Activated T-cell treated with anti-CD3 and anti-CD28 coated beads for 24 hours (primary cell): ENCODE measurements around the gene PDK2.

Source experiments
- DNase-seq: peaks from one replicate; pipeline ENCODE4 v3.0.0-alpha.2; 2020; ENCODE audit warnings: low read depth

The PDK2 gene

GRCh38 chr17:50135316-50136095, 40.4 kb downstream of the PDK2 start:
- DNase-seq = no peak

DNA sequence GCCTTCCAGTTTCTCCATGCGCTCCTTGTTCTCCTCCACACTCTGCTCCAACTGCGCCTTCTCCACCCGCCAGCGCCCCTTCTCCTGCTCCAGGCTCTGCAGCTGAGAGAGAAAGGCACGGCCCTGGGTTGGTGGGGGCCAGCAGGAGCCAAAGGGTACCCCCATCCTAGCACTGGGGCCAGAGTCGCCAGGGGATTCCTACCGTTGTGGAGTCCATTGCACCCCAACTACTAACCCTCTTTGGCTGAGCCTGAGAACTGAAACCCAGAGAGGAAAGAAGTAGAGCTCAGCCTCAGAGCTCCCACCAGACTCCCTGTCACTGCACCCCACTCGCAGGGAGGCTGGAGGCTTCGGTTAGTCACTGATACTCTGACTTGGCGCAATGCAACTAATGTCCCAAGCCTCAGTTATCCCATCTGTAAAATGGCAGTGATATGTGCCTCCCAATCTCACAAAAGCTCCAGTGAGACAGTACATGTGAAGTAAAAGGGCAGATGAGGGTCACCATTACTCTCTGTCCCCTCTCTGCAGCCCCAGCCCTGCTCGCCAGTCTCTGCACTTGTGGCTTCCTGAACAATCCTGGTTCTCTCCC, 41.0 kb downstream of the PDK2 start:
- no peak for DNase-seq

- DNase-seq = no peak
Measured at GRCh38 chr17:50137042-50137441, 41.9 kb downstream of the PDK2 start.

DNA sequence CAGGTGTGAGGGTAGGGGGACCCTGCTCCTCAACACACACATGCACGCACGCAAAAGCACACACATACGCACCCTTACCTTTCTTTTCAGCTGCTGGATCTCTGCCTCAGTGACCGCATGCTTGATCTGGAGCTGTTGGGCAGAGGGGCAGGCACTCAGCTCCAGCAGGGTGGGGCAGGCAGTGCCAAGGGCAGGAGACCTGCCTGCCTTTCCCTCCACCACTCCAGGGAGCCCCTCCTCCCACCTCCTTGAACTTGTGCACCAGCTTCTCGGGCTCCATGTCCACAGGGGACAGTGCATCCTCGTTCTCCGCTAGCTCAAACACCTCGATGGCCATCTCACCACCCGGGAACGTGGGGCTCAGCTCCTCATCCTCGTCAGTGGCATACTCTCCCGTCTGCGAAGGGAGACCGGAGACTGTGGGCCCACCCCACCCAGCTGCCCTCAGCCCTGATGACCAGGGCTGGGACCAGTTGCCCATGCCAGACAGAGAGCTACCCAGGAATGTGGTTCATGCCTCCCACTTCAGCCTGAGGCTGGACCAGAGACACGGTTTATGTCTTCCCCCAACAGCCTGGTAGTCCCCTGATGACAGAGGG, 44.1 kb downstream of the PDK2 start:
- DNase-seq = no peak

- peak; percentile 70 for DNase-seq
Measured at GRCh38 chr17:50139950-50140885, 45.1 kb downstream of the PDK2 start.

DNA sequence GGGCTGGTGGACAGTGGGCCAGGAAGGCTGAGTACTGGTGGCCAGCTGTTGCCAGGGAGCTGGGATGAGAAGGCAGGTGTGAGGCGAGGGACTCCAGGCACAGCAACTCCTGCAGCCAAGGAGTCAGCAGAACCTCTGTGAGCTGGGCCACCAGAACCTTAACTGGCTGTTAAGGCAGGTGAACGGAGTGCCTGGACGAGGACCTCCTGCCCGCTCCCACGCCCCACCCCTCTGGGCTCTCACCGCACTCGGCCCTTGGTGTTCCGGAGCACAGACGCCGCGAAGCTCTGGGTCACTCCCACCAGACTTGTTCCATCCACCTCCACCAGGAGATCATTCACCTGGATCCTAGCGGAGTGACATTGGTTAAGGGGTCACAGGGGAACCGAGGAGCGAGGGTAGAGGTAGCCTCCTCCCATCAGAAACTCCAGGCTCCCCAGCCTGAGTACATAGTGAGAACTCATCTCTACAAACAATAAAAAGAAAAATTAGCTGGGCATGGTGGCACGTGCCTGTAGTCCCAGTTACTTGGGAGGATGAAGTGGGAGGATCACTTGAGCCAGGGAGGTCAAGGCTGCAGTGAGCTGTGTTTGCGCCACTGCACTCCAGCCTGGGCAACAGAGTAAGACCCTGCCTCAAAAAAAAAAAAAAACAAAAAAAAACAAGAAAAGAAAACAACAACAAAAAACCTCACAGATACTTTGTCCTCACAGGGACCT, 46.0 kb downstream of the PDK2 start:
- DNase-seq = no peak

- DNase-seq = no peak
Measured at GRCh38 chr17:50141745-50142110, 46.6 kb downstream of the PDK2 start.

GRCh38 chr17:50143461-50144176, 48.5 kb downstream of the PDK2 start:
- no peak for DNase-seq

GRCh38 chr17:50144355-50144754, 49.2 kb downstream of the PDK2 start:
- DNase-seq = no peak

DNA sequence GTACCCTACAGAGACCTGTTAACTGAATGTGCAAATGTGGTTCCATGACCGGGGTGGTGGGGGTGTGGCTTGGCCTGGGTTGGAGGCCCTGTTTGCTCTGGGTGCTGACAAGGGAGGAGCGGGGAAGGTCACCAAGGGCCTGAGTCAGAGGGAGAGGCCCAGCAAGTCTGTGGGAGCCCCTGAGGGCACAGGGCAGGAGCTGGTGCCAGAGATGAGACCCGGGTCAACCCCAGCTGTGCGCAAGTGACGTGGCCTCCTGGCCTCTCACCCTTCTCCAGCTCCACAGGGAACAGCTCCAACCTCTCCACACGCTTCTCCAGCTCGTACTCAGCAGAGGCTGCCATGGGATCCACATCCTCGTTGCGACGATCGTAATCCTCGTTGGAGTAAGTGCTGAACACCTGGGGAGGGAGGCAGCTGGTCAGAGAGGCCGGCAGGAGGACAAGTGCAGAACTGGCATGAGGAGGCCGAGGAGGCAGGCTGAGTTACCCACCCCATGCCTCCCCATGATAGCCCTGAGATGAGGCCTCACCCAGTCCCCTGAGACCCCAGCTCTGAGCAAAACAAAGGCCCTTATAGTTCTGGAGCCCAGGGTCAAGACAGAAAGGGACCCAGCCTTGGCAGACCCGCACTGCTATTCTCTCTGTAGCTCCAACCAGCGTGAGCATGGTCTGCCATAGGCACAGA, 49.8 kb downstream of the PDK2 start:
- no peak for DNase-seq

DNA sequence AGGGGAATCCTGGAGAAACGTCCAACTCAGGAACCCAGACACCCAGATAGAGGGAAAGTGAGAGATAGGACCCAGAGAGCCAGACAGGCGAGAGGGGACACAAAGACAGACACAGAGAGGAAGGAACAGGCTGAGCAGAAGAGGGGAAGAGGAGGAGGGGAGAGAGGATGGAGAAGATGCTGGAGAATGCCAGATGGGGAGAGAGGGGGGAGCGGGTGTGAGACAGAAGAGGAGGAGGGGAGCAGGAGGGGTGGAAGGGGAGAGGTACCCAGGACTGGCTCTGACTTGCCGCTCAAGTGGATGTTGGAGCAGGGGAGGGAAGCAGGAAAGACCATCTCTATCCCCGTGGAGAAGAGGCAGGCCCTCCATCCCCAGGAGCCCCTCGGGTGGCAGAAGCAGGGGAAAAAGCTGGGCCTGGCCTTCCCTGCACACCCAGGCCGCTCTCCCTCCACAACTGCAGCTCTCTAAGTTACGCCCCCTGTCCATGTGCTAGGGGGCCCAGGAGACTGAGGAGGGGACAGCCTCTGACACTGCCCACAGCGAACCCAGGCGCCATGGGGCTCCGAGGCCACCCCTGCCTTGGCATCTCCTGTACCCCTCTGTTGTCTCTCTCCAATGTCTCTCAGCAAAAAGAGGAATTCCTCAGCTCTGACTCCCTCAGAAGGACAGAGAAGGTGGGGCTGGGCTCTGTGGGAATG, 50.5 kb downstream of the PDK2 start:
- no peak for DNase-seq

DNA sequence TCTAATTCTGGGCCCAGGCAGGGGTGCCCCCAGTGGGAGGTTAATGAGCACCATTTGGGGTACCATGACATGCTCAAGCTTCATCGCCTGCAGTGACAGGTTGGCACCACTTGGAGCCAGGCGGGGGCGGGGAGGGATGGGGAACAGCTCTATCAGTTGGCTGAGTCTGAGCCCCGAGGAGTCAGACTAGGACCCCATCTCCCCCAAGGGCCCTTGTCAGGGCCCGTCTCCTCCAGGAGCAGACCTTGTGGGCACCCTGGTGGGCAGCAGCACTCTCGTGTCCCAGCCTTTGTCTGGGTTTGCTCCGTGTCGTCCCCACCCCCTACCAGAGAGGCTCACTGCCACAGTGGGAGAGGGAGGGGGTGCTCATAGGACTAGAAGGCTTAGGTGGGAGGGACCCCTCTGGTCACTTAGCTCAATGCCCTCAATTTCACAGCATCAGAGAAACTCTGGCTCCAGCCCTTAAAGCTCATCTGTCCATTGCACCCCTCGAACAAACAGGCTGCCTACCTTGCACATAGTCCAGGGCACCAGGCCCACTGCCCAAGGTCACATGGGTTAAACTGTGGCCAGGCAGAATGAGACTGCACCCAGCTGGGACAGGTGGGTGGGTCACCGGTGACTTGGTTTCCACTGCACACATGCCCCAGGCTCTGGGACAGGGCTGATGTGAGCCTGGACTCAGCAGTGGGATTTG, 51.2 kb downstream of the PDK2 start:
- no peak for DNase-seq

DNA sequence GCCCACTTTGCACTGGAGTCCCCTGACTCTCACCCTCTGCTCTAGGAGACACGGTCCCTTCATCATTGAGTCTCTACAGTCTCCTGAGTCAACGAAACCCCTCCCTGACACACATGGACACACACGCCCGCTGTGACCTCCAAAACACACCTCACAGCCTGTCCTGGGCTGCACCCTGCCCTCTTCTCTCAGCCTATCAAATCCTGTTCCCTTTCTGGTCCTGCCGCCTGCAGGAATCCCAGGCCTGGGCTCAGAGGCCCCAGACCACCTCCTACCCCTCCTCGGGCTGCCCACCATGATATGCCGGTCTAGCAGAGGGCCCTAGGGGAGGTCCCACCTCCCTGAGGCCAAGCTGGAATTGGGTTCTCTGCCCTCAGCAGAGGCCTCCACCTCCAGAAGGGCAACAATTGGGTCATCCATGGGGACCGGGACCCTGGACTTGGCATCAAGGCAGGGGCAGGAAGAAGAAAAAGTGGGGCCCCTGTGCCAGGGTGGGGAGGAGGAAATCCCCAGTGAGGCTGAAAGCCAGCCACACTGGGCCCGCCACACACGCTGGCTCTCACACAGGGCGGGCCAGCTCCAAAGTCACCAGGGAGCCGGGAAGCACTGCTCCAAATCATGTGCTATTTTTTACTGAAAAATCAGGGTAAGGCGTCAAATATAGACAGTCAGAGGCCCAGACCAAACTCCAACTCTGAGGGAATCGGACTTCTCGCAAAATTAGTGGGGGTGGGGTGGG, 51.9 kb downstream of the PDK2 start:
- DNase-seq = no peak

DNA sequence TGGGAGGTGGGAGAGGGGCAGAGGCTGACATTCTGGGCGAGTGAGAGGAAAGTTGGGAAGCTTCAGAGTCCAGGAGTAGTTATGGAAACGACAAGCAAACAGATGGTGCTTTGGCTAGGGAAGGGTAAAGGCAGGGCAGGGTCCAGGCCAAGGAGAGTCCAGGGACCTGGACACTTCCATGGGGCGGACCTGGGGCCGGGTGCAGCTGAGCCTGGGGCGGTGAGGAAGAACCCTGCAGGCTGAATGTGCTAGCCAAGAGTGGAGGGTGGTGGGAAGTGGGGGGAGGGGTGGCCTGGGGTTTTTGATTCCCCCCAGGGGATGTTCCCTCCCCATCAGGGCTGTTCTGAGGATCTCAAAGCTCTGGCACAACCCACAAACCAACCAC, 52.7 kb downstream of the PDK2 start:
- no peak for DNase-seq

- peak; percentile 69 for DNase-seq
Measured at GRCh38 chr17:50148226-50149090, 53.3 kb downstream of the PDK2 start.

DNA sequence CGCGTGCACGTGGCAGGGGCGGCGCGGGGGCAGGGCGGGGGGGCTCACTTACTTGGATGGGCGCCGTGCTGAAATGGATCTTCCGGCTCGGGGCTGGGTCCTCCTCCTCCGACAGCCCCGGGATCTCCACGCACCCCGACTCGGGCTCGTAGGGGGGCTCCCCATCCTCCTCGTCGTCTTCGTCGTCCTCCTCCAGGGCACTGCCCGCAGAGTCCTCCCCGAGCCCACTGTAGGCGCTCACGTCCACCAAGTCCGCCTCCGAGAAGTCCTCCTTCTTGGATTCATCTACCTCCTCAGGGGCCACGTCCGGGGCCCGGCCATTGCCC, 53.9 kb downstream of the PDK2 start:
- DNase-seq = no peak

DNA sequence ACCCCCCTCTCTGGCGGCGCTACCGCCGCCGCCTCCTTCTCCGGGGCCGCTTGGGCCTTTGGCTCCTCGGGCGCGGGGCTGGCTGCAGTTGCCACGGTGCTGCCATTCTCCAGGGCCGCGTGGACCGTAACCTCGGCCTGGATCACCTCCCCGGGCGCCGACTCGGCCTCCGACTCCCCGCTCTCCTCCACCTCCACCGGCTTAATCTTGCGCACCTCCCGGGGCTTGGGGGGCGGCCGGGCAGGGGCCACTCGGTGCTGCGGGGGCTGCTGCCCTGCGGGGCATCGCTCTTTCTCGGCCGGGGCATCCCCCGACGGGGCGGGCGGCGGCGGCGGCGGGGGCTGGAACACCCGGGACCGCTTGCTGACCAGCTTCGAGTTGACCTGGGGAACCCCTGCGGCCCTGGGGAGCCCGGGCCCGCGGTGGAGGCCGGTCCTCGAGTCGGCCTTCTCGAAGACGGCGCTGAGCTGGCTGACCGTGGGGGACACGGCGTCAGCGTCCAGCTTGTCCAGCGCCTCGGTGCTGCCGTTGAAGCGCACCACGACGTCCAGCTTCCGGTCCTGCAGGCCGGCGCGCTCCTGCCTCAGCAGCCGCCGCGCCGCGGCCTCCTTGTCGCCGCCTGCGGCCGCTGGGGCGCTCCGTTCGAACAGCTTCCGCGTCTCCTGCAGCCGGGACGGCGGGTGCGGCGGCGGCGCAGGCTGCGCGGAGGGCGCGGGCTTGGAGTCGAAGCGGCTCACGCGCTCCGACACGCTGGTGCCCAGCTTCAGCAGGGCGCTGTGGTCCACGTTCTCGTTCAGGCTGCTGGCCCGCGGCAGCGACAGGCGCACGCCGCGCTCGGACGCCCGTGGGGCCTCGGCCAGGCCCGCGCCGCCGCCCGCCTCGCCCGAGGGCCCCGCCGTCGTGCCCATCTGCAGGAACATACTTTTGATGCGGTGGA, 54.5 kb downstream of the PDK2 start:
- DNase-seq = no peak
